Liver (tissue), 9 donors: Measurements from ENCODE around the gene NFIX. TPM values are rescaled to one million over a fixed set of nuclear protein-coding genes. Genes with fewer than 3 reads are reported as not detected.

Experiments
- DNase-seq: peaks from one replicate; pipeline ENCODE4 v3.0.0-alpha.2; 2017; ENCODE audit warnings: low spot score
- H3K27ac ChIP-seq, 2 donors: one replicate each; pipeline ENCODE4 v1.7.0; 2013; ENCODE audit warnings: inconsistent platforms in 2 of 2, low read length in 2 of 2, control low read depth in 1 of 2, low read depth in 1 of 2, mild to moderate bottlenecking in 1 of 2
- H3K27me3 ChIP-seq, 4 donors: one replicate each; pipeline versions ENCODE4 v1.6.1 to v1.7.0; 2013; ENCODE audit warnings: low read length in 3 of 4, inconsistent platforms in 1 of 4, mild to moderate bottlenecking in 1 of 4, moderate library complexity in 1 of 4; ENCODE audit not compliant: control insufficient read depth in 4 of 4, insufficient read depth in 4 of 4
- H3K36me3 ChIP-seq, 4 donors: one replicate each; pipeline versions ENCODE4 v1.6.1 to v1.7.0; 2013; ENCODE audit warnings: low read length in 3 of 4, mild to moderate bottlenecking in 3 of 4, low read depth in 1 of 4, moderate library complexity in 1 of 4; ENCODE audit not compliant: control insufficient read depth in 4 of 4, insufficient read depth in 3 of 4
- H3K4me1 ChIP-seq, 4 donors: one replicate each; pipeline versions ENCODE4 v1.6.1 to v1.7.0; 2013; ENCODE audit warnings: low read length in 3 of 4, mild to moderate bottlenecking in 3 of 4, moderate library complexity in 1 of 4; ENCODE audit not compliant: control insufficient read depth in 4 of 4, insufficient read depth in 4 of 4
- H3K4me3 ChIP-seq, 3 donors: one replicate each; pipeline versions ENCODE4 v1.6.1 to v1.7.0; 2013; ENCODE audit warnings: low read length in 3 of 3, control low read depth in 1 of 3, low read depth in 1 of 3, mild to moderate bottlenecking in 1 of 3
- H3K9ac ChIP-seq, 2 donors: one replicate each; pipeline ENCODE4 v1.7.0; 2013; ENCODE audit warnings: low read length in 2 of 2, mild to moderate bottlenecking in 2 of 2, moderate library complexity in 2 of 2, control low read depth in 1 of 2, low read depth in 1 of 2
- H3K9me3 ChIP-seq, 4 donors: one replicate each; pipeline versions ENCODE4 v1.6.1 to v1.7.0; 2013; ENCODE audit warnings: low read length in 3 of 4; ENCODE audit not compliant: control insufficient read depth in 4 of 4
- ATF3 ChIP-seq: IDR thresholded peaks from 2 replicates; pipeline ENCODE4 v1.6.1; 2016; ENCODE audit warnings: antibody characterized with exemption
- EGR1 ChIP-seq, 2 donors: IDR thresholded peaks; 2 replicates each; pipeline ENCODE4 v1.6.1; 2016 to 2018; ENCODE audit warnings: antibody characterized with exemption in 2 of 2, low read depth in 2 of 2
- FOXA1 ChIP-seq: IDR thresholded peaks from 2 replicates; pipeline ENCODE4 v1.6.1; 2016; ENCODE audit warnings: antibody characterized with exemption
- FOXA2 ChIP-seq: IDR thresholded peaks from 2 replicates; pipeline ENCODE4 v1.6.1; 2016; ENCODE audit warnings: antibody characterized with exemption
- GABPA ChIP-seq, 2 donors: IDR thresholded peaks in 1 of 2; conservative IDR thresholded peaks in 1 of 2; 2 replicates each; pipeline ENCODE4 v1.6.1; 2016; ENCODE audit warnings: antibody characterized with exemption in 2 of 2, mild to moderate bottlenecking in 1 of 2, moderate library complexity in 1 of 2
- HNF4A ChIP-seq, 2 donors: conservative IDR thresholded peaks; 2 replicates each; pipeline ENCODE4 v1.6.1; 2016; ENCODE audit warnings: antibody characterized with exemption in 2 of 2, mild to moderate bottlenecking in 2 of 2
- HNF4G ChIP-seq: IDR thresholded peaks from 2 replicates; pipeline ENCODE4 v1.6.1; 2016; ENCODE audit warnings: antibody characterized with exemption
- JUND ChIP-seq, 2 donors: IDR thresholded peaks; 2 replicates each; pipeline ENCODE4 v1.6.1; 2016; ENCODE audit warnings: antibody characterized with exemption in 2 of 2
- NR2F2 ChIP-seq: IDR thresholded peaks from 2 replicates; pipeline ENCODE4 v1.6.1; 2016; ENCODE audit warnings: antibody characterized with exemption
- RAD21 ChIP-seq, 2 donors: IDR thresholded peaks; 2 replicates each; pipeline ENCODE4 v1.6.1; 2016; ENCODE audit warnings: antibody characterized with exemption in 2 of 2, mild to moderate bottlenecking in 2 of 2
- RXRA ChIP-seq, 2 donors: IDR thresholded peaks; 2 replicates each; pipeline ENCODE4 v1.6.1; 2017 to 2018; ENCODE audit warnings: antibody characterized with exemption in 2 of 2, mild to moderate bottlenecking in 1 of 2
- SP1 ChIP-seq: IDR thresholded peaks from 2 replicates; pipeline ENCODE4 v1.6.1; 2018; ENCODE audit warnings: antibody characterized with exemption, mild to moderate bottlenecking
- TAF1 ChIP-seq: conservative IDR thresholded peaks from 2 replicates; pipeline ENCODE4 v1.6.1; 2016; ENCODE audit warnings: antibody characterized with exemption, mild to moderate bottlenecking
- YY1 ChIP-seq: IDR thresholded peaks from 2 replicates; pipeline ENCODE4 v1.6.1; 2016; ENCODE audit warnings: antibody characterized with exemption, mild to moderate bottlenecking
- ZBTB33 ChIP-seq: IDR thresholded peaks from 2 replicates; pipeline ENCODE4 v1.6.1; 2016; ENCODE audit warnings: antibody characterized with exemption
- WGBS: extraction: QIAGEN DNeasy Blood & Tissue Kit; methylation state at CpG from one replicate; pipeline ENCODE4 v1.1.7; 2013; 5-methylcytosine and 5-hydroxymethylcytosine counted together
- polyA plus RNA-seq, 2 donors: library from polyadenylated mRNA; stranded (reverse) in 1 of 2; unstranded in 1 of 2; fragments of 200-250 nt in 1 of 2; fragments of >200 nt in 1 of 2; fragmentation: Nextera tagmentation in 1 of 2; extraction: Ambion mirVana in 1 of 2; gene quantifications; one replicate each; pipeline versions ENCODE4 v1.2.1 to v1.2.3, GENCODE V29; 2013 to 2015
- total RNA-seq, 2 donors: library from RNA; depleted of rRNA; stranded (reverse); fragments of >200 nt; gene quantifications; one replicate each; pipeline ENCODE4 v1.2.3, GENCODE V29; 2014
- TF ChIP-seq, protein P1 (sequence below): fragments of 150-350 bp; IDR thresholded peaks from 2 replicates; pipeline ENCODE4 v1.5.1; 2017; ENCODE audit warnings: improper control_type of control experiment, low read depth, low read length; ENCODE audit not compliant: missing input control
- TF ChIP-seq, protein P2 (sequence below): IDR thresholded peaks from 2 replicates; pipeline ENCODE4 v1.6.1; 2016; ENCODE audit warnings: antibody characterized with exemption, mild to moderate bottlenecking
- TF ChIP-seq, protein P3 (sequence below): IDR thresholded peaks from 2 replicates; pipeline ENCODE4 v1.6.1; 2016; ENCODE audit warnings: antibody characterized with exemption
- donor health status: healthy.
- donor health status: healthy.
- donor health status: healthy.
- donor health status: healthy.
- donor health status: healthy.

NFIX gene
- total and polyA plus RNA-seq, 4 donors = 3.3 to 18.4 (median 12.6) TPM

GRCh38 chr19:13054626-13055212 is 59.4 kb downstream of the NFIX start:
- 73% methylated on average over 11 of the region's 11 CpGs for WGBS
- no peaks in the 10 kb centered on the region for H3K27me3 ChIP-seq
- no peak overlapping the region for H3K9ac ChIP-seq
- TF ChIP-seq FOXA1 = no peak
- no peak for TF ChIP-seq EGR1 (IDR thresholded peaks at IDR 0.05; ENCODE audit: low read depth in 2 of 2)
- TF ChIP-seq ZBTB33 = no peak
- no peak for TF ChIP-seq HNF4A (conservative IDR thresholded peaks at IDR 0.05)
- no peak for TF ChIP-seq YY1
- no peak for TF ChIP-seq HNF4G
- TF ChIP-seq, protein P1, sequence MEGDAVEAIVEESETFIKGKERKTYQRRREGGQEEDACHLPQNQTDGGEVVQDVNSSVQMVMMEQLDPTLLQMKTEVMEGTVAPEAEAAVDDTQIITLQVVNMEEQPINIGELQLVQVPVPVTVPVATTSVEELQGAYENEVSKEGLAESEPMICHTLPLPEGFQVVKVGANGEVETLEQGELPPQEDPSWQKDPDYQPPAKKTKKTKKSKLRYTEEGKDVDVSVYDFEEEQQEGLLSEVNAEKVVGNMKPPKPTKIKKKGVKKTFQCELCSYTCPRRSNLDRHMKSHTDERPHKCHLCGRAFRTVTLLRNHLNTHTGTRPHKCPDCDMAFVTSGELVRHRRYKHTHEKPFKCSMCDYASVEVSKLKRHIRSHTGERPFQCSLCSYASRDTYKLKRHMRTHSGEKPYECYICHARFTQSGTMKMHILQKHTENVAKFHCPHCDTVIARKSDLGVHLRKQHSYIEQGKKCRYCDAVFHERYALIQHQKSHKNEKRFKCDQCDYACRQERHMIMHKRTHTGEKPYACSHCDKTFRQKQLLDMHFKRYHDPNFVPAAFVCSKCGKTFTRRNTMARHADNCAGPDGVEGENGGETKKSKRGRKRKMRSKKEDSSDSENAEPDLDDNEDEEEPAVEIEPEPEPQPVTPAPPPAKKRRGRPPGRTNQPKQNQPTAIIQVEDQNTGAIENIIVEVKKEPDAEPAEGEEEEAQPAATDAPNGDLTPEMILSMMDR = no peak
- no peak for TF ChIP-seq FOXA2
- no peak for TF ChIP-seq RAD21 (IDR thresholded peaks at IDR 0.05)
- TF ChIP-seq, protein P2, sequence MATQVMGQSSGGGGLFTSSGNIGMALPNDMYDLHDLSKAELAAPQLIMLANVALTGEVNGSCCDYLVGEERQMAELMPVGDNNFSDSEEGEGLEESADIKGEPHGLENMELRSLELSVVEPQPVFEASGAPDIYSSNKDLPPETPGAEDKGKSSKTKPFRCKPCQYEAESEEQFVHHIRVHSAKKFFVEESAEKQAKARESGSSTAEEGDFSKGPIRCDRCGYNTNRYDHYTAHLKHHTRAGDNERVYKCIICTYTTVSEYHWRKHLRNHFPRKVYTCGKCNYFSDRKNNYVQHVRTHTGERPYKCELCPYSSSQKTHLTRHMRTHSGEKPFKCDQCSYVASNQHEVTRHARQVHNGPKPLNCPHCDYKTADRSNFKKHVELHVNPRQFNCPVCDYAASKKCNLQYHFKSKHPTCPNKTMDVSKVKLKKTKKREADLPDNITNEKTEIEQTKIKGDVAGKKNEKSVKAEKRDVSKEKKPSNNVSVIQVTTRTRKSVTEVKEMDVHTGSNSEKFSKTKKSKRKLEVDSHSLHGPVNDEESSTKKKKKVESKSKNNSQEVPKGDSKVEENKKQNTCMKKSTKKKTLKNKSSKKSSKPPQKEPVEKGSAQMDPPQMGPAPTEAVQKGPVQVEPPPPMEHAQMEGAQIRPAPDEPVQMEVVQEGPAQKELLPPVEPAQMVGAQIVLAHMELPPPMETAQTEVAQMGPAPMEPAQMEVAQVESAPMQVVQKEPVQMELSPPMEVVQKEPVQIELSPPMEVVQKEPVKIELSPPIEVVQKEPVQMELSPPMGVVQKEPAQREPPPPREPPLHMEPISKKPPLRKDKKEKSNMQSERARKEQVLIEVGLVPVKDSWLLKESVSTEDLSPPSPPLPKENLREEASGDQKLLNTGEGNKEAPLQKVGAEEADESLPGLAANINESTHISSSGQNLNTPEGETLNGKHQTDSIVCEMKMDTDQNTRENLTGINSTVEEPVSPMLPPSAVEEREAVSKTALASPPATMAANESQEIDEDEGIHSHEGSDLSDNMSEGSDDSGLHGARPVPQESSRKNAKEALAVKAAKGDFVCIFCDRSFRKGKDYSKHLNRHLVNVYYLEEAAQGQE = no peak
- TF ChIP-seq GABPA (IDR thresholded peaks at IDR 0.05 in 1 of 2, conservative IDR thresholded peaks at IDR 0.05 in 1 of 2) = no peak
- no peak for TF ChIP-seq JUND (IDR thresholded peaks at IDR 0.05)
- TF ChIP-seq SP1 = no peak
- TF ChIP-seq NR2F2 = no peak
- no peak for TF ChIP-seq ATF3
- TF ChIP-seq RXRA (IDR thresholded peaks at IDR 0.05) = no peak
- TF ChIP-seq TAF1 = no peak
- TF ChIP-seq, protein P3, sequence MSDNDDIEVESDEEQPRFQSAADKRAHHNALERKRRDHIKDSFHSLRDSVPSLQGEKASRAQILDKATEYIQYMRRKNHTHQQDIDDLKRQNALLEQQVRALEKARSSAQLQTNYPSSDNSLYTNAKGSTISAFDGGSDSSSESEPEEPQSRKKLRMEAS = no peak
- peaks cover 5 to 61% (median 33%) of the 10 kb centered on the region in 4 donors for H3K4me1 ChIP-seq
- H3K9me3 ChIP-seq = no peaks in the 10 kb centered on the region
- DNase-seq = no peak
- no peak overlapping the region for H3K4me3 ChIP-seq
- H3K36me3 ChIP-seq = no peaks in the 10 kb centered on the region
- H3K27ac ChIP-seq = peak overlapping the region; percentile 53 to 57
